Natural killer cell (primary cell): ENCODE data around the gene CWF19L1. TPM values are rescaled to one million over a fixed set of nuclear protein-coding genes. Genes with fewer than 3 reads are reported as not detected.
"Not testable (repeated sequence)": the region's sequence is repeated elsewhere in the genome, so short reads cannot be mapped to it uniquely, and the experiment has no call there.

Source experiments
- ATAC-seq, 3 donors: fragments of 150-1000 bp in 2 of 3; fragments of 200-7000 bp in 1 of 3; cut with Tn5 transposase; 1 replicate in 1 of 3; 2 replicates in 2 of 3; pipeline ENCODE4 v1.10.0; 2021; ENCODE audit warnings: mild to moderate bottlenecking in 2 of 3, moderate library complexity in 2 of 3
- DNase-seq, 2 donors: peaks; one replicate each; pipeline versions ENCODE4 v3.0.0 to v3.0.0-alpha.2; 2013 to 2021; ENCODE audit warnings: mixed read lengths in 1 of 2
- H3K27ac ChIP-seq: one replicate; pipeline ENCODE4 v1.5.1; 2013; ENCODE audit warnings: mild to moderate bottlenecking, low read length
- H3K27me3 ChIP-seq: one replicate; pipeline ENCODE4 v1.6.1; 2013; ENCODE audit warnings: low read length; ENCODE audit not compliant: control insufficient read depth, insufficient read depth
- H3K36me3 ChIP-seq: one replicate; pipeline ENCODE4 v1.6.1; 2013; ENCODE audit warnings: low read length; ENCODE audit not compliant: control insufficient read depth, insufficient read depth
- H3K4me1 ChIP-seq: one replicate; pipeline ENCODE4 v1.6.1; 2013; ENCODE audit warnings: low read length; ENCODE audit not compliant: control insufficient read depth, insufficient read depth
- H3K4me3 ChIP-seq: one replicate; pipeline ENCODE4 v1.5.1; 2013; ENCODE audit warnings: low read length
- H3K9me3 ChIP-seq: one replicate; pipeline ENCODE4 v1.6.1; 2013; ENCODE audit warnings: low read length; ENCODE audit not compliant: control insufficient read depth, insufficient read depth
- H3K27ac Mint-ChIP-seq, 2 donors: one replicate each; pipeline ENCODE4 v1.8.0; 2022; ENCODE audit warnings: mild to moderate bottlenecking in 2 of 2, mixed read lengths in 2 of 2, moderate library complexity in 1 of 2
- H3K27me3 Mint-ChIP-seq, 2 donors: one replicate each; pipeline ENCODE4 v1.8.0; 2022; ENCODE audit warnings: low read depth in 2 of 2, mixed read lengths in 2 of 2
- H3K36me3 Mint-ChIP-seq: one replicate; pipeline ENCODE4 v1.8.0; 2022; ENCODE audit warnings: mixed read lengths
- H3K4me1 Mint-ChIP-seq, 2 donors: one replicate each; pipeline ENCODE4 v1.8.0; 2022; ENCODE audit warnings: mixed read lengths in 2 of 2
- H3K4me3 Mint-ChIP-seq: one replicate; pipeline ENCODE4 v1.8.0; 2022; ENCODE audit warnings: mild to moderate bottlenecking, moderate library complexity, mixed read lengths
- H3K9me3 Mint-ChIP-seq, 2 donors: one replicate each; pipeline ENCODE4 v1.8.0; 2022; ENCODE audit warnings: mixed read lengths in 2 of 2
- WGBS: methylation state at CpG from one replicate; pipeline ENCODE4 v1.1.7; 2013; ENCODE audit warnings: missing lambda C conversion rate; ENCODE audit not compliant: insufficient coverage; 5-methylcytosine and 5-hydroxymethylcytosine counted together
- intact Hi-C: fragments of 100-400 bp; cut with micrococcal nuclease; formaldehyde crosslinking; loops from one replicate; pipeline ENCODE4 v1.14.2; 2022
- total RNA-seq, 4 donors: library from RNA; stranded (reverse); fragments of 120-200 nt in 1 of 4; gene quantifications; one replicate each; pipeline versions ENCODE4 v1.2.3 to v1.2.4, GENCODE V29; 2013 to 2022
- TF ChIP-seq, protein P1 (sequence below): fragments of 200-600 bp; IDR thresholded peaks from one replicate; pipeline ENCODE4 v1.8.0; 2022; ENCODE audit warnings: antibody characterized with exemption

CWF19L1 gene
- total RNA-seq, 3 donors from 2014 or later (not counting 1 experiment from before 2014, with no cell fraction given): 52.5 to 58.0 (median 54.8) TPM

DNA sequence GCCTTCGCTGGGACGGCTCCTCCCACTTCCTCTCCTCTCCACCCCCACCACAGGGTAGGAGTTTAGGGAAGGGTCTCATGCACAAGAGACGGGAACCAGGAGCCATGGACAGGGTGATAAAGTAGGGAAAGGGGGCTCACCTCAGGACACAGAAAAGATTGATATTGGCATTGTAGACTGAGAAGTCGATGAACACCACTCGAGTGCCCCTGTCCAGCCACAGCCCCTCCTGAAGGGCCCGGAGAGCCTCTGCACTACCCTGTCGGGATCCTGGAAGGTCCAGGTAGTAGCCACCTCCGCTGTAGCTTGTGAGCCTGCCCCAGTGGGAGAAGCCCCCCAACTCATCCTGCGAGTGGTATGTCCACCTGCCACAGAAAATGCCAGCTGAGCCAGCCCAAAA is 29.8 kb upstream of the CWF19L1 start:
- WGBS: 84% methylated on average over 7 of the region's 9 CpGs
- TF ChIP-seq, protein P1, sequence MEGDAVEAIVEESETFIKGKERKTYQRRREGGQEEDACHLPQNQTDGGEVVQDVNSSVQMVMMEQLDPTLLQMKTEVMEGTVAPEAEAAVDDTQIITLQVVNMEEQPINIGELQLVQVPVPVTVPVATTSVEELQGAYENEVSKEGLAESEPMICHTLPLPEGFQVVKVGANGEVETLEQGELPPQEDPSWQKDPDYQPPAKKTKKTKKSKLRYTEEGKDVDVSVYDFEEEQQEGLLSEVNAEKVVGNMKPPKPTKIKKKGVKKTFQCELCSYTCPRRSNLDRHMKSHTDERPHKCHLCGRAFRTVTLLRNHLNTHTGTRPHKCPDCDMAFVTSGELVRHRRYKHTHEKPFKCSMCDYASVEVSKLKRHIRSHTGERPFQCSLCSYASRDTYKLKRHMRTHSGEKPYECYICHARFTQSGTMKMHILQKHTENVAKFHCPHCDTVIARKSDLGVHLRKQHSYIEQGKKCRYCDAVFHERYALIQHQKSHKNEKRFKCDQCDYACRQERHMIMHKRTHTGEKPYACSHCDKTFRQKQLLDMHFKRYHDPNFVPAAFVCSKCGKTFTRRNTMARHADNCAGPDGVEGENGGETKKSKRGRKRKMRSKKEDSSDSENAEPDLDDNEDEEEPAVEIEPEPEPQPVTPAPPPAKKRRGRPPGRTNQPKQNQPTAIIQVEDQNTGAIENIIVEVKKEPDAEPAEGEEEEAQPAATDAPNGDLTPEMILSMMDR: no peak
- Mint-ChIP-seq H3K27ac (no peak overlapping the region), H3K4me3 (no peak overlapping the region), H3K4me1 (no peaks in the 10 kb centered on the region), H3K9me3 (peaks cover 0 to 3% of the 10 kb centered on the region in 2 donors), H3K27me3 (peaks cover 27 to 35% of the 10 kb centered on the region in 2 donors), H3K36me3 (no peaks in the 10 kb centered on the region)
- Histone ChIP-seq H3K4me3 (no peak overlapping the region), H3K27ac (no peak overlapping the region), H3K27me3 (peaks cover 3% of the 10 kb centered on the region), H3K36me3 (no peaks in the 10 kb centered on the region), H3K4me1 (peaks cover 3% of the 10 kb centered on the region), H3K9me3 (no peaks in the 10 kb centered on the region)
- intact Hi-C loops: no loop called here
- DNase-seq (no peak), ATAC-seq (no peak)

- Histone ChIP-seq H3K36me3 (no peaks in the 10 kb centered on the region), H3K27me3 (peaks cover 3% of the 10 kb centered on the region), H3K9me3 (no peaks in the 10 kb centered on the region), H3K27ac (no peak overlapping the region), H3K4me3 (no peak overlapping the region), H3K4me1 (peaks cover 7% of the 10 kb centered on the region)
- ATAC-seq (no peak), DNase-seq (no peak)
- TF ChIP-seq, protein P1: no peak
- Mint-ChIP-seq H3K36me3 (no peaks in the 10 kb centered on the region), H3K27ac (no peak overlapping the region), H3K27me3 (peaks cover 20 to 28% of the 10 kb centered on the region in 2 donors), H3K9me3 (no peaks in the 10 kb centered on the region), H3K4me1 (no peaks in the 10 kb centered on the region), H3K4me3 (no peak overlapping the region)
- intact Hi-C loops: no loop called here
These were observed 25.6 kb upstream of the CWF19L1 start for GRCh38 chr10:100293066-100293465.

GRCh38 chr10:100292300-100292699 is 24.9 kb upstream of the CWF19L1 start:
- DNase-seq, H3K27me3 ChIP-seq, H3K36me3 ChIP-seq, H3K4me3 ChIP-seq, H3K4me1 ChIP-seq, H3K27ac Mint-ChIP-seq, H3K9me3 ChIP-seq, H3K4me3 Mint-ChIP-seq, H3K4me1 Mint-ChIP-seq, intact Hi-C loops, H3K36me3 Mint-ChIP-seq, H3K9me3 Mint-ChIP-seq, H3K27ac ChIP-seq, ATAC-seq: not testable (repeated sequence)
- WGBS: 92% methylated on average over 4 of the region's 4 CpGs
- H3K27me3 Mint-ChIP-seq: peaks cover 20 to 28% of the 10 kb centered on the region in 2 donors

DNA sequence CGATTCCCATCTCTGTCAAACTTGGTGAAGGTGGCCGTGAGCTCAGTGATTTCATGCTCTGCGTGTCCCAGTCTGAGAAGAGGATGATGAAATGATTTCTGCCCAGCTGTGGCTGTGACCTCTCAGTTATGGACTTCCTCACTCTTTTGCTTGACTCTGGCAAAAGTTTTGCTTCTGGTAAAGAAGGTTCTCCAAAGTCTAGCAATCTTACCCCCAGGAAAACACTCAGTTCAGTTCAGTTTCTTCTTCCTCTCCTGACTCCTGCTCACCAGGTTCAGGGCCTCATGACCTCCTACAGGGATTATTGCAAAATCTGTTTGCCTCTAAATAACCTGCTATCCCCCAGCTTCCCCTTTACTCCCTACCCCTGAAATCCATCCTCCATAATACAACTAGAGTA is 23.9 kb upstream of the CWF19L1 start:
- no peaks in the 10 kb centered on the region for H3K9me3 ChIP-seq
- peaks cover 6 to 13% of the 10 kb centered on the region in 2 donors for H3K4me1 Mint-ChIP-seq
- peaks cover 12% of the 10 kb centered on the region for H3K4me1 ChIP-seq
- H3K36me3 Mint-ChIP-seq: no peaks in the 10 kb centered on the region
- intact Hi-C loops: no loop called here
- no peak overlapping the region for H3K27ac Mint-ChIP-seq
- H3K27me3 ChIP-seq: no peaks in the 10 kb centered on the region
- no peaks in the 10 kb centered on the region for H3K9me3 Mint-ChIP-seq
- WGBS: 70% methylated on average over 3 of the region's 3 CpGs
- H3K27me3 Mint-ChIP-seq: peaks cover 11 to 19% of the 10 kb centered on the region in 2 donors
- TF ChIP-seq, protein P1: no peak
- H3K36me3 ChIP-seq: no peaks in the 10 kb centered on the region
- no peak overlapping the region for H3K4me3 ChIP-seq
- no peak for DNase-seq
- H3K27ac ChIP-seq: no peak overlapping the region
- no peak overlapping the region for H3K4me3 Mint-ChIP-seq
- no peak for ATAC-seq
